Left hindlimb (tissue), 1 donor: ENCODE data around the gene RGSL1.

Experiments
- DNase-seq: peaks from one replicate; pipeline ENCODE4 v3.0.0-alpha.2; 2018

The RGSL1 gene

GRCh38 chr1:182450087-182450486 is at the start of gene RGSL1:
TSS of gene RGSL1 (plus strand) at chr1:182450146. CDS start at chr1:182450166, 20 bp downstream.
- DNase-seq, result no peak

- DNase-seq, result no peak
Observed at GRCh38 chr1:182400567-182400966, 49.4 kb upstream of the RGSL1 start, which contains the start of gene TEDDM1. TSS of gene TEDDM1 (minus strand) at chr1:182400667. CDS start at chr1:182400485, 182 bp downstream.

- DNase-seq, result no peak
Observed at GRCh38 chr1:182404781-182405180, 45.2 kb upstream of the RGSL1 start.

- no peak for DNase-seq
Observed at GRCh38 chr1:182405578-182405977, 44.4 kb upstream of the RGSL1 start.

GRCh38 chr1:182406012-182406411 is 43.9 kb upstream of the RGSL1 start:
- DNase-seq, result no peak

GRCh38 chr1:182407724-182408123 is 42.2 kb upstream of the RGSL1 start:
- no peak for DNase-seq

- no peak for DNase-seq
Observed at GRCh38 chr1:182408435-182409075, 41.4 kb upstream of the RGSL1 start.

GRCh38 chr1:182410138-182410537 is 39.8 kb upstream of the RGSL1 start:
- DNase-seq, result no peak

GRCh38 chr1:182410620-182411273 is 39.2 kb upstream of the RGSL1 start:
- no peak for DNase-seq

- DNase-seq, result no peak
Observed at GRCh38 chr1:182413486-182413885, 36.5 kb upstream of the RGSL1 start.

- no peak for DNase-seq
Observed at GRCh38 chr1:182413969-182414368, 36.0 kb upstream of the RGSL1 start.

GRCh38 chr1:182415789-182416188 is 34.2 kb upstream of the RGSL1 start:
- no peak for DNase-seq

- no peak for DNase-seq
Observed at GRCh38 chr1:182426442-182427430, 23.2 kb upstream of the RGSL1 start.

GRCh38 chr1:182428043-182428442 is 21.9 kb upstream of the RGSL1 start:
- DNase-seq, result no peak

- no peak for DNase-seq
Observed at GRCh38 chr1:182430263-182431068, 19.5 kb upstream of the RGSL1 start.

GRCh38 chr1:182431278-182431677 is 18.7 kb upstream of the RGSL1 start:
- DNase-seq, result no peak

- DNase-seq, result no peak
Observed at GRCh38 chr1:182433580-182433979, 16.4 kb upstream of the RGSL1 start.

GRCh38 chr1:182438326-182438725 is 11.6 kb upstream of the RGSL1 start:
- DNase-seq, result no peak

GRCh38 chr1:182441719-182442118 is 8.2 kb upstream of the RGSL1 start:
- no peak for DNase-seq

GRCh38 chr1:182442333-182442732 is 7.6 kb upstream of the RGSL1 start:
- no peak for DNase-seq

- no peak for DNase-seq
Observed at GRCh38 chr1:182444497-182444896, 5.4 kb upstream of the RGSL1 start.

GRCh38 chr1:182446033-182446669 is 3.8 kb upstream of the RGSL1 start:
- DNase-seq, result no peak
